HL-60 (cell line): Measurements from ENCODE around the gene PRELID2.
A peak's percentile ranks its signal among the peaks of the same experiment; 100 is the strongest.

Source experiments
- DNase-seq, 2 experiments: peaks; one replicate each; pipeline ENCODE4 v3.0.0-alpha.2; 2010 to 2020; ENCODE audit warnings: low read depth in 1 of 2, low spot score in 1 of 2
- H3K27ac ChIP-seq: fragments of 250-450 bp; sonication (Bioruptor Pico); replicated peaks from 2 replicates; pipeline ENCODE4 v1.5.1; 2020; ENCODE audit warnings: mild to moderate bottlenecking, moderate library complexity
- H3K27me3 ChIP-seq: fragments of 250-450 bp; sonication (Bioruptor Pico); 2 replicates; pipeline ENCODE4 v1.5.1; 2021; ENCODE audit warnings: mild to moderate bottlenecking, moderate library complexity; ENCODE audit not compliant: insufficient read depth, poor library complexity, severe bottlenecking
- H3K4me3 ChIP-seq: replicated peaks from 2 replicates; pipeline ENCODE4 v1.5.1; 2011; ENCODE audit warnings: mild to moderate bottlenecking, control low read depth, low read length; ENCODE audit not compliant: insufficient read depth
- GABPA ChIP-seq: IDR thresholded peaks from 2 replicates; pipeline ENCODE4 v1.6.1; 2012; ENCODE audit warnings: low read depth
- POLR2AphosphoS5 ChIP-seq: IDR thresholded peaks from 2 replicates; pipeline ENCODE4 v1.6.1; 2012; ENCODE audit warnings: low read depth
- SPI1 ChIP-seq: IDR thresholded peaks from 2 replicates; pipeline ENCODE4 v1.6.1; 2012; ENCODE audit warnings: low read depth, mild to moderate bottlenecking, borderline replicate concordance
- TF ChIP-seq, protein P1 (sequence below): IDR thresholded peaks from 2 replicates; pipeline ENCODE4 v1.6.1; 2012; ENCODE audit warnings: low read depth; ENCODE audit not compliant: insufficient replicate concordance
- TF ChIP-seq, protein P2 (sequence below): IDR thresholded peaks from one replicate; pipeline ENCODE4 v1.5.1; 2011; ENCODE audit warnings: low read length, control low read depth, inconsistent platforms; ENCODE audit not compliant: insufficient read depth

Gene PRELID2

DNA sequence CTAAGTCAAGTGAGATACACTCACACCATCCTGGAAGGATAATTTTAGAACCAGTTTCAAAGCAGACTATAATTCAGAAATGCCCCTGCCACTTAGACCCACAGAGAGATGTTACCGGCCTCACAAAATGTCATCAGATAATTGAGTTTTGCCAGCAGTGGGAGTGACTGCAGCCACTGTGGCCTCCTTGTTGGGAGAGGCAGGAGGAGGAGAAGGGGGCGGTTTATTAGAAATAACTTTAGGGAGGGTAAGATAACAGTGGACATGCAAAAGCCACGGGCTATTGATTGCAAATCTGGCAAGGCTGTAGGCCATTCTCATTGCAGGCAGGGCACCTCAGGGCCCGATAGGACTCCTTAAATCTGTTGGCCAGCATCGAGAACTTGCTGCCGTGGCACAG, 24.3 kb upstream of the PRELID2 start:
- H3K27ac ChIP-seq, result no peak overlapping the region
- no peak overlapping the region for H3K4me3 ChIP-seq
- H3K27me3 ChIP-seq, result peaks cover 4% of the 10 kb centered on the region
- DNase-seq, result no peak
- TF ChIP-seq GABPA (no peak), POLR2AphosphoS5 (no peak)

DNA sequence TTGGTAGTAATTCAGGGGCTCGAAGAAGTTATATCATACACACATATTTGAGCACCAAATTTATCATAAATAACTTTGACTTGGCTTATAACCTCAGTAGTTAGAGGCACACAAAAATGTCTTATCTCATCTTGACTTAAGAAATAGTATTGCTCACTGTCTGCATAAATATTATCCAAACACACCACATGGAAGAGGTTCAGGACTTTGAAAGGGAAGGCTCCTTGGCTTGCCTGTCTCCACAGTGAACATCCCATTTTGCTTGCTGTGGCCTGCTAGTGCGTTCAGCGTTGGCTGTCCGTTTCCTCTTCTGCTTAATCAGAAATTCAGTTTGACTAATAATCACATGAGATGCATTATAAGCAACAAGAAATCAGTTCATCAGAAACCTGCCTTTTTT, 23.8 kb upstream of the PRELID2 start:
- no peak overlapping the region for H3K4me3 ChIP-seq
- H3K27me3 ChIP-seq, result peaks cover 4% of the 10 kb centered on the region
- DNase-seq, result no peak
- no peak for TF ChIP-seq POLR2AphosphoS5
- TF ChIP-seq, protein P1, sequence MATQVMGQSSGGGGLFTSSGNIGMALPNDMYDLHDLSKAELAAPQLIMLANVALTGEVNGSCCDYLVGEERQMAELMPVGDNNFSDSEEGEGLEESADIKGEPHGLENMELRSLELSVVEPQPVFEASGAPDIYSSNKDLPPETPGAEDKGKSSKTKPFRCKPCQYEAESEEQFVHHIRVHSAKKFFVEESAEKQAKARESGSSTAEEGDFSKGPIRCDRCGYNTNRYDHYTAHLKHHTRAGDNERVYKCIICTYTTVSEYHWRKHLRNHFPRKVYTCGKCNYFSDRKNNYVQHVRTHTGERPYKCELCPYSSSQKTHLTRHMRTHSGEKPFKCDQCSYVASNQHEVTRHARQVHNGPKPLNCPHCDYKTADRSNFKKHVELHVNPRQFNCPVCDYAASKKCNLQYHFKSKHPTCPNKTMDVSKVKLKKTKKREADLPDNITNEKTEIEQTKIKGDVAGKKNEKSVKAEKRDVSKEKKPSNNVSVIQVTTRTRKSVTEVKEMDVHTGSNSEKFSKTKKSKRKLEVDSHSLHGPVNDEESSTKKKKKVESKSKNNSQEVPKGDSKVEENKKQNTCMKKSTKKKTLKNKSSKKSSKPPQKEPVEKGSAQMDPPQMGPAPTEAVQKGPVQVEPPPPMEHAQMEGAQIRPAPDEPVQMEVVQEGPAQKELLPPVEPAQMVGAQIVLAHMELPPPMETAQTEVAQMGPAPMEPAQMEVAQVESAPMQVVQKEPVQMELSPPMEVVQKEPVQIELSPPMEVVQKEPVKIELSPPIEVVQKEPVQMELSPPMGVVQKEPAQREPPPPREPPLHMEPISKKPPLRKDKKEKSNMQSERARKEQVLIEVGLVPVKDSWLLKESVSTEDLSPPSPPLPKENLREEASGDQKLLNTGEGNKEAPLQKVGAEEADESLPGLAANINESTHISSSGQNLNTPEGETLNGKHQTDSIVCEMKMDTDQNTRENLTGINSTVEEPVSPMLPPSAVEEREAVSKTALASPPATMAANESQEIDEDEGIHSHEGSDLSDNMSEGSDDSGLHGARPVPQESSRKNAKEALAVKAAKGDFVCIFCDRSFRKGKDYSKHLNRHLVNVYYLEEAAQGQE, result no peak
- TF ChIP-seq, protein P2, sequence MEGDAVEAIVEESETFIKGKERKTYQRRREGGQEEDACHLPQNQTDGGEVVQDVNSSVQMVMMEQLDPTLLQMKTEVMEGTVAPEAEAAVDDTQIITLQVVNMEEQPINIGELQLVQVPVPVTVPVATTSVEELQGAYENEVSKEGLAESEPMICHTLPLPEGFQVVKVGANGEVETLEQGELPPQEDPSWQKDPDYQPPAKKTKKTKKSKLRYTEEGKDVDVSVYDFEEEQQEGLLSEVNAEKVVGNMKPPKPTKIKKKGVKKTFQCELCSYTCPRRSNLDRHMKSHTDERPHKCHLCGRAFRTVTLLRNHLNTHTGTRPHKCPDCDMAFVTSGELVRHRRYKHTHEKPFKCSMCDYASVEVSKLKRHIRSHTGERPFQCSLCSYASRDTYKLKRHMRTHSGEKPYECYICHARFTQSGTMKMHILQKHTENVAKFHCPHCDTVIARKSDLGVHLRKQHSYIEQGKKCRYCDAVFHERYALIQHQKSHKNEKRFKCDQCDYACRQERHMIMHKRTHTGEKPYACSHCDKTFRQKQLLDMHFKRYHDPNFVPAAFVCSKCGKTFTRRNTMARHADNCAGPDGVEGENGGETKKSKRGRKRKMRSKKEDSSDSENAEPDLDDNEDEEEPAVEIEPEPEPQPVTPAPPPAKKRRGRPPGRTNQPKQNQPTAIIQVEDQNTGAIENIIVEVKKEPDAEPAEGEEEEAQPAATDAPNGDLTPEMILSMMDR, result no peak
- no peak for TF ChIP-seq SPI1
- H3K27ac ChIP-seq, result no peak overlapping the region

DNA sequence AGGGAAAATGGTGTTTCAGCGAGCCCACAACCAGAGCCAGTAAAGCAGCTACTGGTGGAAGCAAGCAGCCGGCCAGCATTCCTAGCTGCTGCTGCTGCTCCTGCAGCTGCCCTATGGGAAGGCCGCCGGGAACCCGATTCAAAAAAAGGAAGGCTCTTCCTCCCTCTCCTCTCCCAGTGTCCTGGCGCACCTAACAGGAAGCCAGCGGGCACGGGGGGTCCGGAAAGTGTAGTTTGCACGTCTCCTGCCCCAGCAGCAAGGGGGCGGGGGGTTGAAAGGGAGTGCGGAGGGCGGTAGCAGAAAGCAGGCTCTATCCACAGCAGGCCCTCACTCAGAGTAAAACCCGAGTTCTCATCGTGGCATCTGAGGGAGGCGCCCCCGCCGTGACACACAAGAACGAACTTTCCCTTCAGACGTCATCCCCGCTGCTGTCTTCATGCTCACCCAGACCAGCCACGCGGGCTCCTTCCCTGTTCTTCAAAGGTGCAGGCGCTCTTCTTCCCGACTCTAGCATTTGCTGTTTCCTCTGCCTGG, 21.2 kb upstream of the PRELID2 start:
- Histone ChIP-seq H3K27ac (no peak overlapping the region), H3K4me3 (no peak overlapping the region), H3K27me3 (peaks cover 2% of the 10 kb centered on the region)
- DNase-seq, result no peak
- no peak for TF ChIP-seq POLR2AphosphoS5
- TF ChIP-seq, protein P2, result no peak
- TF ChIP-seq, protein P1, result no peak
- TF ChIP-seq SPI1, result no peak
- TF ChIP-seq GABPA, result no peak

DNA sequence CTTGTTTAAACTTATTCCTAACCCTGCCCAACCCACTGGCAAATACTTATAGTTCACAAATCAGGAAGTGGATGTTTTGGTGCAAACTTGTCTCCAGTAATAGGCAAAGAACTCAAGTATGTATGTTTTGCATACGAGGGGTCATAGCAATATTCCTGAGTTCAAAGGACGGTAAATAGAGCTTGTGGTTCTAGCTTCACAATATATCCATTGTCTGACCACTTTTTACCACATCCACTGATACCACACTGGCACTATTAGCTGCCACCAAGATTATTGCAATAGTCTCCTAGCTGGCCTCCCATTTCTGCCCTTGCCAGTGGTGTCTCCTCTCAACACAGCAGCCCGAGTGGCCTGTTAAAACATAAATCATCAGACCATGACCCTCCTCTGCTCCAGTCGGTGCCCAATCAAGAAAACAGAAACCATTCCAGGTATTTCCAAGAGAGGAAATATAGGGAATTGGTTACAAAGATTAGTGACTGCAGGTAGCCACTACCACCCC, 20.7 kb upstream of the PRELID2 start:
- Histone ChIP-seq H3K27ac (no peak overlapping the region), H3K4me3 (no peak overlapping the region), H3K27me3 (peaks cover 2% of the 10 kb centered on the region)
- peak; percentile 32; the same call in 1 of the 2 replicates for TF ChIP-seq SPI1
- no peak for TF ChIP-seq POLR2AphosphoS5
- DNase-seq, result no peak

DNA sequence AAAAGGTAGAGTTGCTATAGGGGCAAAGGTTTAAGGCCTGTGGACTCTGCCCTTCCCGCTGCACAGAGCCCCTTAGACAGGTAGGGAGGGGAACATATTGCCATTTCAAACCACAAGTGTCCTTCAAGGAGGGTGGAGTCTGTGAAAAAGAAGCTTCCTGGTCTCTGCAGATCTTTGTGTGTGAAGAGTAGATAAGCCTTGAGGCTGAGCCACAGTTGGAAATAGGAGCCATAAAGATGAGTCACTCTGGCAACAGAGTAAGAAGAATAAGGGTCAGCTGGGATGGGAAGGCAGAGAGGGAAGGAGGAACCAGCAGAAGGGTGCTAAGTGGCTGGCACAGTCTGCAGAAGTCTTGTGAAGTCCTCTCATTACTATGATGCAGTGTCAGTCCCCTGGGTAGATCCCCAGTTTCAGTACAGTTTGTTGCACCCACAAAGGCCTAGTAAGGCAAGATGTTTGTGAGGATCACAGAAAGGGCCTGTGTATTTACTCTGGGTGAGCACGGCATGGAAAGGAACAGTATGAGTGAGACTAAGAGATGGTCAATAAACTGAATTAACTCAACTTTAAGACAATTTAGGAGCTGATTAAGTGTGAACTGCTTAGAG, 19.6 kb upstream of the PRELID2 start:
- Histone ChIP-seq H3K27ac (no peak overlapping the region), H3K27me3 (peaks cover 2% of the 10 kb centered on the region), H3K4me3 (no peak overlapping the region)
- no peak for TF ChIP-seq SPI1
- TF ChIP-seq POLR2AphosphoS5, result no peak
- TF ChIP-seq, protein P1, result no peak
- no peak for TF ChIP-seq GABPA
- peak in 1 of 2 experiments; percentile 39 for DNase-seq
